LNCAP (cell line): ENCODE results near the gene SUMO1.

Experiments
- TF ChIP-seq, protein P1 (sequence below): fragments of 450-650 bp; IDR thresholded peaks from 2 replicates; pipeline ENCODE4 v1.5.1; 2017; ENCODE audit warnings: mild to moderate bottlenecking

SUMO1 gene

DNA sequence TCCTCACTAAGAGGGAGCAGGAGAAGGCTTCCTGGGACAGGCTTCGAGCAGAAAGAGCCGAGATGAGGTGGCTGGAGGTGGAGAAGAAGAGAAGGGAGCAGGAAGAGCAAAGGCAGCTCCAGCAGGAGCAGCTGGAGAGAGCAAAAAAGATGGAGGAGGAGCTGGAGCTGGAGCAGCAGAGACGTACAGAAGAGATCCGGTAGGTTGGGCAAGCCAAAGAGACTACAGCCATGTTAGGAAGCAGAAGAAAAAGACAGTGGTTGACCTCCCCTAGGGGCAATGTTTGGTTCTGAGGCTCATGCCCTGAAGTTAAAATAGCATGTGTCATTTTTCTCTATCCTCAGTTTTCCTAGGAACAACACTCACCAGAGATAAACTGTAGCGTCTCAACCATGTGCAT, 45.1 kb downstream of the SUMO1 start:
- TF ChIP-seq, protein P1, sequence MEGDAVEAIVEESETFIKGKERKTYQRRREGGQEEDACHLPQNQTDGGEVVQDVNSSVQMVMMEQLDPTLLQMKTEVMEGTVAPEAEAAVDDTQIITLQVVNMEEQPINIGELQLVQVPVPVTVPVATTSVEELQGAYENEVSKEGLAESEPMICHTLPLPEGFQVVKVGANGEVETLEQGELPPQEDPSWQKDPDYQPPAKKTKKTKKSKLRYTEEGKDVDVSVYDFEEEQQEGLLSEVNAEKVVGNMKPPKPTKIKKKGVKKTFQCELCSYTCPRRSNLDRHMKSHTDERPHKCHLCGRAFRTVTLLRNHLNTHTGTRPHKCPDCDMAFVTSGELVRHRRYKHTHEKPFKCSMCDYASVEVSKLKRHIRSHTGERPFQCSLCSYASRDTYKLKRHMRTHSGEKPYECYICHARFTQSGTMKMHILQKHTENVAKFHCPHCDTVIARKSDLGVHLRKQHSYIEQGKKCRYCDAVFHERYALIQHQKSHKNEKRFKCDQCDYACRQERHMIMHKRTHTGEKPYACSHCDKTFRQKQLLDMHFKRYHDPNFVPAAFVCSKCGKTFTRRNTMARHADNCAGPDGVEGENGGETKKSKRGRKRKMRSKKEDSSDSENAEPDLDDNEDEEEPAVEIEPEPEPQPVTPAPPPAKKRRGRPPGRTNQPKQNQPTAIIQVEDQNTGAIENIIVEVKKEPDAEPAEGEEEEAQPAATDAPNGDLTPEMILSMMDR = no peak

DNA sequence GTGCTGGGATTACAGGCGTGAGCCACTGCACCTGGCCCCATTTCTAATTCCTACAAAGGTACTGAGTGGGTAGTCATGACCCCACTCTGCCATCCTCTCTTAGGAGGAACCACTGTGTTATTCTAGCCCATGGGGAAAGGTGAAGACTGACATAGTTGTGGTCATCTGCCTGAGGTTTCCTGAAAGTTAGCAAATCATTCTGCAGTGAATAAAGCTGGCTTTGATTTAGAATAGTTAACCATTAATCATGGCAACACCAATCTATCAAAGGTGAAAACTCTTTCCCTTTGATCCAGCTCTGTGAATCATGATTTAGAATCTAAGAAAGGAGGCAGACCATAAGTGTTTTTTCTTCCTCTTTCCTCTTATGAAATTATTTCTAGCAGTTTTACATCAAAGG, 50.8 kb downstream of the SUMO1 start:
- TF ChIP-seq, protein P1 = no peak

DNA sequence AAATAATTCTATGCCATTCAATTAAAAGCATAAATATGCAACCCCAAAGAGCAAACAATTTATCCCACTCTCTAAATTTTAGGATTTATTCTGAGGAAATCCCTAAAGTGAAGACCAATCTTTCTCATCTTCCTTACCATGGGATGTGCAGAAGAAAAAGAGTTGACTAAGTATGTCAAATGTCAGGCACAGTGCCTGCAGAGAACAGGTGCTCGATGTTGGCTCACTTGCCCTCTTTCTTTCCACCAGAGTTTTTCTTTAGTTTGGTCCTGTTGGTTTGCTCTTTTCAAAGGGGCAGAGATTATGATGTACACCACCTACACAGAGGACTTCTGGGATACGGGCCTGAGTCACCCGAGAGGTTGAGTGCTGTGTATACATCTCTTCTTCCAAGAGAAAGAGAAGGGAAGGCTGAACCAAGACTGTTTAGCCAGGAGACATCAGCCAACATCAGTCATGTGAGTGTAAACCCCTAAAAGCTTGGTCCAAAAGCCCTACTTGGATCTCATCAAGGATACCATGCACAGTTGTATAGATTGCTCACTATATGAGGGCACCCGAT, 51.7 kb downstream of the SUMO1 start:
- TF ChIP-seq, protein P1 = no peak

- TF ChIP-seq, protein P1 = no peak
Observed at GRCh38 chr2:202185156-202185555, 53.2 kb downstream of the SUMO1 start.

DNA sequence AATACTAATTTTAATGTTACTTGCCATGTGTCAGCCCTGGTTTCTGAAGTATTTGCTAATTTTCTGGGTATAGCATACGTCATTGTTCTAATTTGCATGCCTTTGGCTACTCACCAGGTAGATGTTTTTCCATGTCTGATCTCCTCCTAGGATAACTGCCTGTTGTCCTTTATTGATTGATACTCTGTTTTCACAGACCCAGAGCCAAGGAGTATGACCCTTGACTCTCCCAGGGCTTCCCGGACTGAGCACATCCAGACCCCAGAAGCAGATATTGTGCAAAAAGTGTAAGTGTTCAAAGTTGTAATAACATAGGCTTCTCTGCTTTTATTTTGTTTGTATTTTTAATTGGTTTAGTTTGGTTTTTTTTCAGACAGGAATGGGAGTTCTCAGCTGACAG, 53.8 kb downstream of the SUMO1 start:
- TF ChIP-seq, protein P1 = no peak

- TF ChIP-seq, protein P1 = peak; percentile 75
Observed at GRCh38 chr2:202178346-202178958, 59.9 kb downstream of the SUMO1 start.

DNA sequence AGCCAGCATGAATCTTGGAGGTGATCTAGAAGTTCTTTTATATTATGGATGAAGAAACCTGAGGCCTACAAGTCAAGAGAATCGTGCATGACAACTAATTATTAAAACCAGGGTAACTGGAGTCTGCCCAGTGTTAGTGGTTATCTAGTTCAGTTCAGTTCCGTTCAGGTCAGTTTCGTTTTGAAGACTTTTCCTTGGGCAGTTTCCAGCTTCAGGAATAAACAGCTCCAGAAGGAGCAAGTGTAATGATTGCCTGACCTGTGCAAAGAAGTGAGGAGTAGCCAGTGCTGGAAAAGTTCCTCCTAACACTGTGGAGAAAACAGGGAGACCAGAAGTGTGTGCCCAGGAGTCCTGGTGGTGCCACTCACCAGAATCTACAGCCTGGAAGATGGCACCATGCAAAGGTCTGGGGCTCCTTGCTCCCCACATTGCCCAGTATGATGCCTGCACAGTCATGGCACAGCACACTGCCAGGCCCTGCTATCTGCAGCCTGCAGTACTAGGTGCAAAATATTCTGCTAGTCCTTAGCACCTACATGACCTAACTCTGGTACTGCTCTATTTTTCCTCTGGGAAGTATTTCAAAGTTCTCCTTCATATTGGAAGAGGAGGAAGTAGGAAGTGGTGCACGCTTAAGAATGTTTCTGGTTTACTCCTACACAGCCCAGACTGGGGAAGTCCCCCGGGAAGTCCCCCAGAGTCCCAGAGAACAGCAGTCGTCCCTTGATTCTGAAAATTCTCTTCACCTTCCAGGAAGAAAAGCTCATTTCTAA, 65.8 kb downstream of the SUMO1 start:
- TF ChIP-seq, protein P1 = no peak
